DND-41 (cell line): ENCODE data around the gene UTS2.

Source experiments
- CTCF ChIP-seq: IDR thresholded peaks from 2 replicates; pipeline ENCODE4 v1.5.1; 2012; ENCODE audit warnings: borderline replicate concordance, low read length, moderate library complexity, mild to moderate bottlenecking; ENCODE audit not compliant: poor library complexity, severe bottlenecking; ENCODE audit errors: extremely low read depth
- EZH2 ChIP-seq: IDR thresholded peaks from 3 replicates; pipeline ENCODE4 v1.6.1; 2012; ENCODE audit warnings: borderline replicate concordance, low read depth, mild to moderate bottlenecking, moderate library complexity, low read length, inconsistent platforms; ENCODE audit not compliant: severe bottlenecking

GRCh38 chr1:7856345-7856744 is 3.5 kb upstream of the UTS2 start:
- TF ChIP-seq CTCF (peak; percentile 17), EZH2 (no peak)
